Keratinocyte (primary cell): ENCODE results near the gene FXYD1. TPM values are rescaled to one million over a fixed set of nuclear protein-coding genes. Genes with fewer than 3 reads are reported as not detected.

Experiments
- DNase-seq: peaks from one replicate; pipeline ENCODE4 v3.0.0-alpha.2; 2011; ENCODE audit warnings: low read depth, missing footprints, low spot score
- FAIRE-seq: peaks from 2 replicates; lab custom pipeline; 2011; peaks lifted over from hg19 to GRCh38; lab: Jason Lieb, UNC
- H2AFZ ChIP-seq: 2 replicates; pipeline ENCODE4 v1.6.0; 2012; ENCODE audit warnings: low read length, control low read depth, inconsistent platforms; ENCODE audit not compliant: control insufficient read depth
- H3K27ac ChIP-seq: 2 replicates; pipeline ENCODE4 v1.5.1; 2011; ENCODE audit warnings: low read length; ENCODE audit not compliant: control insufficient read depth, insufficient read depth
- H3K27me3 ChIP-seq: 3 replicates; pipeline ENCODE4 v1.6.0; 2011; ENCODE audit warnings: low read length; ENCODE audit not compliant: control insufficient read depth, insufficient read depth; ENCODE audit errors: extremely low read depth
- H3K36me3 ChIP-seq, 2 experiments: 2 replicates in 1 of 2; 3 replicates in 1 of 2; pipeline ENCODE4 v1.5.1; 2011; ENCODE audit warnings: low read length in 2 of 2, mild to moderate bottlenecking in 1 of 2; ENCODE audit not compliant: control insufficient read depth in 2 of 2, insufficient read depth in 2 of 2; ENCODE audit errors: extremely low read depth in 1 of 2
- H3K4me1 ChIP-seq: 3 replicates; pipeline ENCODE4 v1.5.1; 2011; ENCODE audit warnings: low read length; ENCODE audit not compliant: control insufficient read depth, insufficient read depth; ENCODE audit errors: extremely low read depth
- H3K4me2 ChIP-seq: 3 replicates; pipeline ENCODE4 v1.6.0; 2011; ENCODE audit warnings: low read depth, low read length; ENCODE audit not compliant: control insufficient read depth, insufficient read depth; ENCODE audit errors: extremely low read depth
- H3K4me3 ChIP-seq, 3 experiments: fragments of 200-600 bp in 1 of 3; sonication (generic) in 1 of 3; 2 replicates in 2 of 3; 3 replicates in 1 of 3; pipeline ENCODE4 v1.5.1; 2011 to 2016; ENCODE audit warnings: low read length in 3 of 3, mild to moderate bottlenecking in 3 of 3, control low read depth in 2 of 3, inconsistent platforms in 1 of 3, low read depth in 1 of 3, mixed read lengths in 1 of 3, mixed run types in 1 of 3, moderate library complexity in 1 of 3; ENCODE audit not compliant: control insufficient read depth in 2 of 3, insufficient read depth in 2 of 3; ENCODE audit errors: extremely low read depth in 1 of 3
- H3K79me2 ChIP-seq: 2 replicates; pipeline ENCODE4 v1.6.0; 2012; ENCODE audit warnings: low read length; ENCODE audit not compliant: control insufficient read depth, insufficient read depth
- H3K9ac ChIP-seq: 3 replicates; pipeline ENCODE4 v1.6.0; 2011; ENCODE audit warnings: low read length; ENCODE audit not compliant: control insufficient read depth, insufficient read depth; ENCODE audit errors: extremely low read depth
- H3K9me1 ChIP-seq: 3 replicates; pipeline ENCODE4 v1.6.0; 2011; ENCODE audit warnings: low read length; ENCODE audit not compliant: control insufficient read depth, insufficient read depth; ENCODE audit errors: extremely low read depth
- H3K9me3 ChIP-seq: 2 replicates; pipeline ENCODE4 v1.5.1; 2012; ENCODE audit warnings: low read depth, low read length; ENCODE audit not compliant: control insufficient read depth
- H4K20me1 ChIP-seq: 3 replicates; pipeline ENCODE4 v1.6.0; 2011; ENCODE audit warnings: low read length; ENCODE audit not compliant: control insufficient read depth, insufficient read depth; ENCODE audit errors: extremely low read depth
- CTCF ChIP-seq, 3 experiments: IDR thresholded peaks in 1 of 3; conservative IDR thresholded peaks in 1 of 3; optimal IDR thresholded peaks in 1 of 3; 2 replicates in 2 of 3; 3 replicates in 1 of 3; pipeline versions ENCODE3 to v1.5.1; 2011; ENCODE audit warnings: low read length in 3 of 3, mild to moderate bottlenecking in 3 of 3, moderate library complexity in 2 of 3, control low read depth in 1 of 3, inconsistent platforms in 1 of 3; ENCODE audit not compliant: insufficient read depth in 2 of 3; ENCODE audit errors: extremely low read depth in 1 of 3
- EZH2 ChIP-seq: IDR thresholded peaks from one replicate; pipeline ENCODE4 v1.6.1; 2012; ENCODE audit warnings: inconsistent platforms, mild to moderate bottlenecking, low read length, moderate library complexity
- dilution Hi-C: fragments of 300-500 bp; cut with MboI; formaldehyde crosslinking; loops from one replicate; pipeline ENCODE4 v1.7.0; 2020; ENCODE audit warnings: low sequenced_read_pairs; ENCODE audit not compliant: extremely low pct_ligation_motif_present
- polyA plus RNA-seq, 5 experiments: library from polyadenylated mRNA; depleted of rRNA in 3 of 5; stranded (reverse) in 3 of 5; stranded (forward) in 1 of 5; unstranded in 1 of 5; fragments of >200 nt; gene quantifications; 1 replicate in 1 of 5; 2 replicates in 3 of 5; 3 replicates in 1 of 5; pipeline versions ENCODE4 v1.2.1 to v1.2.3, GENCODE V29; 2011 to 2012; ENCODE audit warnings: missing spikeins in 2 of 5, low read depth in 1 of 5, low replicate concordance in 1 of 5

Gene FXYD1
- polyA plus RNA-seq, 1 donor (not counting 4 experiments of a cell fraction or from before 2014, with no cell fraction given) = 0.14 TPM

- H4K20me1 ChIP-seq = no peaks in the 10 kb centered on the region
- no peak for TF ChIP-seq EZH2
- TF ChIP-seq CTCF (optimal IDR thresholded peaks at IDR 0.05 in 1 of 3, IDR thresholded peaks at IDR 0.05 in 1 of 3, conservative IDR thresholded peaks at IDR 0.05 in 1 of 3; ENCODE audit: extremely low read depth in 1 of 3, insufficient read depth in 2 of 3, low read length in 3 of 3) = peak; percentile 12 to 32 (median 23)
- peaks cover 40% of the 10 kb centered on the region for H3K4me1 ChIP-seq
- dilution Hi-C loops = no loop called here
- H3K79me2 ChIP-seq = peaks cover 3% of the 10 kb centered on the region
- peak overlapping the region; percentile 55 for H3K27ac ChIP-seq
- peak; percentile 95 for FAIRE-seq
- H3K36me3 ChIP-seq = peaks cover 17 to 37% of the 10 kb centered on the region in 2 experiments
- no peak overlapping the region for H3K4me3 ChIP-seq
- H3K9me1 ChIP-seq = peaks cover 3% of the 10 kb centered on the region
- DNase-seq = peak; percentile 48
- peak overlapping the region; percentile 58 for H3K4me2 ChIP-seq
- no peak overlapping the region for H2AFZ ChIP-seq
- H3K9ac ChIP-seq = peak overlapping the region; percentile 22
- peaks cover 28% of the 10 kb centered on the region for H3K9me3 ChIP-seq
- no peaks in the 10 kb centered on the region for H3K27me3 ChIP-seq
These were observed 29.6 kb downstream of the FXYD1 start for GRCh38 chr19:35168196-35168595.

GRCh38 chr19:35169221-35169995 lies 30.8 kb downstream of the FXYD1 start:
- Histone ChIP-seq H3K4me1 (peaks cover 29% of the 10 kb centered on the region), H2AFZ (no peak overlapping the region), H3K9me3 (peaks cover 19% of the 10 kb centered on the region), H3K9ac (peak overlapping the region; percentile 25), H3K27ac (peak overlapping the region; percentile 55), H3K79me2 (no peaks in the 10 kb centered on the region), H3K27me3 (no peaks in the 10 kb centered on the region), H3K9me1 (peaks cover 3% of the 10 kb centered on the region), H3K36me3 (peaks cover 13 to 28% of the 10 kb centered on the region in 2 experiments), H3K4me2 (peak overlapping the region; percentile 27), H3K4me3 (peak overlapping the region in 1 of 3 experiments; percentile 6), H4K20me1 (no peaks in the 10 kb centered on the region)
- no peak for TF ChIP-seq EZH2
- no peak for TF ChIP-seq CTCF (optimal IDR thresholded peaks at IDR 0.05 in 1 of 3, IDR thresholded peaks at IDR 0.05 in 1 of 3, conservative IDR thresholded peaks at IDR 0.05 in 1 of 3; ENCODE audit: extremely low read depth in 1 of 3, insufficient read depth in 2 of 3, low read length in 3 of 3)
- dilution Hi-C loops = no loop called here
- no peak for DNase-seq
- peak; percentile 87 for FAIRE-seq
